ENCODE results near the gene PKIG.
A peak's percentile ranks its signal among the peaks of the same experiment; 100 is the strongest.
"Not testable (repeated sequence)": the region's sequence is repeated elsewhere in the genome, so short reads cannot be mapped to it uniquely, and the experiment has no call there.

Gene PKIG

GRCh38 chr20:44643596-44644229, 61.3 kb downstream of the PKIG start:
- DNase-seq = peak; percentile 58

GRCh38 chr20:44644230-44644617, 61.8 kb downstream of the PKIG start:
- DNase-seq = no peak

- peak; percentile 44 for DNase-seq
Observed at GRCh38 chr20:44644667-44645131, 62.3 kb downstream of the PKIG start.

GRCh38 chr20:44646023-44646640, 63.8 kb downstream of the PKIG start:
- DNase-seq = peak; percentile 92

- peak; percentile 89 for DNase-seq
Observed at GRCh38 chr20:44646641-44647274, 64.4 kb downstream of the PKIG start.

GRCh38 chr20:44648068-44648467, 65.7 kb downstream of the PKIG start:
- peak; percentile 28 for DNase-seq

- DNase-seq = peak; percentile 14
Observed at GRCh38 chr20:44648579-44648978, 66.2 kb downstream of the PKIG start.

GRCh38 chr20:44649126-44649525, 66.7 kb downstream of the PKIG start:
- DNase-seq = peak; percentile 17

GRCh38 chr20:44649976-44650375, 67.6 kb downstream of the PKIG start:
- no peak for DNase-seq

- peak; percentile 46 for DNase-seq
Observed at GRCh38 chr20:44650771-44651433, 68.5 kb downstream of the PKIG start.

GRCh38 chr20:44651434-44651683, 69.0 kb downstream of the PKIG start:
- DNase-seq = no peak

GRCh38 chr20:44651684-44652423, 69.5 kb downstream of the PKIG start, which contains the start of gene ADA:
Gene ADA, minus strand, starts transcription at chr20:44651699. Its CDS starts 92 bp downstream, at chr20:44651607.
- DNase-seq = peak; percentile 65

- no peak for DNase-seq
Observed at GRCh38 chr20:44653546-44653945, 71.2 kb downstream of the PKIG start.

- not testable (repeated sequence) for DNase-seq
Observed at GRCh38 chr20:44654210-44654609, 71.8 kb downstream of the PKIG start.

- no peak for DNase-seq
Observed at GRCh38 chr20:44656448-44656847, 74.1 kb downstream of the PKIG start.

- no peak for DNase-seq
Observed at GRCh38 chr20:44657875-44658274, 75.5 kb downstream of the PKIG start.

GRCh38 chr20:44658810-44659209, 76.4 kb downstream of the PKIG start:
- DNase-seq = no peak

GRCh38 chr20:44659931-44660330, 77.6 kb downstream of the PKIG start:
- no peak for DNase-seq

GRCh38 chr20:44660581-44660980, 78.2 kb downstream of the PKIG start:
- no peak for DNase-seq

- no peak for DNase-seq
Observed at GRCh38 chr20:44662261-44662660, 79.9 kb downstream of the PKIG start.

- no peak for DNase-seq
Observed at GRCh38 chr20:44664131-44664530, 81.8 kb downstream of the PKIG start.

- no peak for DNase-seq
Observed at GRCh38 chr20:44666066-44666465, 83.7 kb downstream of the PKIG start.
